ENCODE data around the gene RUSC1.
"Not testable (repeated sequence)": the region's sequence is repeated elsewhere in the genome, so short reads cannot be mapped to it uniquely, and the experiment has no call there.

Gene RUSC1

GRCh38 chr1:155282488-155283091 is 38.1 kb upstream of the RUSC1 start:
- no peak overlapping the region for H3K9ac ChIP-seq (ENCODE audit: low read length in 2 of 2)
- H3K9me3 ChIP-seq (ENCODE audit: control insufficient read depth in 2 of 2, low read length in 2 of 2): no peaks in the 10 kb centered on the region
- peaks cover 10% of the 10 kb centered on the region for H3K4me1 ChIP-seq (ENCODE audit: control insufficient read depth, insufficient read depth, low read length)
- no peak overlapping the region for H3K27ac ChIP-seq (ENCODE audit: low read length)
- H3K36me3 ChIP-seq (ENCODE audit: control insufficient read depth in 2 of 2, insufficient read depth in 2 of 2, low read length in 2 of 2): no peaks in the 10 kb centered on the region
- no peak overlapping the region for H3K4me3 ChIP-seq (ENCODE audit: low read length in 2 of 2)
- no peaks in the 10 kb centered on the region for H3K27me3 ChIP-seq (ENCODE audit: control insufficient read depth in 1 of 2, insufficient read depth in 2 of 2, low read length in 2 of 2)

GRCh38 chr1:155284476-155284875 is 36.2 kb upstream of the RUSC1 start:
- no peaks in the 10 kb centered on the region for H3K27me3 ChIP-seq (ENCODE audit: control insufficient read depth in 1 of 2, insufficient read depth in 2 of 2, low read length in 2 of 2)
- H3K36me3 ChIP-seq (ENCODE audit: control insufficient read depth in 2 of 2, insufficient read depth in 2 of 2, low read length in 2 of 2): no peaks in the 10 kb centered on the region
- H3K27ac ChIP-seq (ENCODE audit: low read length): no peak overlapping the region
- no peak overlapping the region for H3K9ac ChIP-seq (ENCODE audit: low read length in 2 of 2)
- no peaks in the 10 kb centered on the region for H3K4me1 ChIP-seq (ENCODE audit: control insufficient read depth, insufficient read depth, low read length)
- H3K4me3 ChIP-seq (ENCODE audit: low read length in 2 of 2): no peak overlapping the region
- H3K9me3 ChIP-seq (ENCODE audit: control insufficient read depth in 2 of 2, low read length in 2 of 2): no peaks in the 10 kb centered on the region

DNA sequence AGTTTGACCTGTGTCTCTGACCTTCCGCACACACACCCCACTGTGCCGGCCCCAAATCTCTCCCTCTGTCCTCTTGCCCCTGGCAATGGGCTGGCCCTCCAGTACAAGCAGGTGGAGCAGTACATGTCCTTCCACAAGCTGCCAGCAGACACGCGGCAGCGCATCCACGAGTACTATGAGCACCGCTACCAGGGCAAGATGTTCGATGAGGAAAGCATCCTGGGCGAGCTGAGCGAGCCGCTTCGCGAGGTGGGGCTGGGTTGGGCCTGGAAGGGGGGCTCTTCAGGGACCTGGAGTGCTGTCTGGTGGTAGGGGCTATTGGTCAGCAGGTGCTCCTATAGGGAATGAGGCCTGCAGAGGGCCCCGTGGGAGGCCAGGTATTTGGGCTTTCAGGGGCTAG is 35.6 kb upstream of the RUSC1 start:
- Histone ChIP-seq H3K27me3 (ENCODE audit: control insufficient read depth in 1 of 2, insufficient read depth in 2 of 2, low read length in 2 of 2) (no peaks in the 10 kb centered on the region), H3K4me1 (ENCODE audit: control insufficient read depth, insufficient read depth, low read length) (no peaks in the 10 kb centered on the region), H3K4me3 (ENCODE audit: low read length in 2 of 2) (no peak overlapping the region), H3K9me3 (ENCODE audit: control insufficient read depth in 2 of 2, low read length in 2 of 2) (no peaks in the 10 kb centered on the region), H3K27ac (ENCODE audit: low read length) (no peak overlapping the region), H3K9ac (ENCODE audit: low read length in 2 of 2) (no peak overlapping the region), H3K36me3 (ENCODE audit: control insufficient read depth in 2 of 2, insufficient read depth in 2 of 2, low read length in 2 of 2) (no peaks in the 10 kb centered on the region)

- no peaks in the 10 kb centered on the region for H3K9me3 ChIP-seq (ENCODE audit: control insufficient read depth in 2 of 2, low read length in 2 of 2)
- no peak overlapping the region for H3K9ac ChIP-seq (ENCODE audit: low read length in 2 of 2)
- H3K4me3 ChIP-seq (ENCODE audit: low read length in 2 of 2): no peak overlapping the region
- no peaks in the 10 kb centered on the region for H3K27me3 ChIP-seq (ENCODE audit: control insufficient read depth in 1 of 2, insufficient read depth in 2 of 2, low read length in 2 of 2)
- H3K27ac ChIP-seq (ENCODE audit: low read length): no peak overlapping the region
- H3K4me1 ChIP-seq (ENCODE audit: control insufficient read depth, insufficient read depth, low read length): no peaks in the 10 kb centered on the region
- H3K36me3 ChIP-seq (ENCODE audit: control insufficient read depth in 2 of 2, insufficient read depth in 2 of 2, low read length in 2 of 2): no peaks in the 10 kb centered on the region
These were observed 35.1 kb upstream of the RUSC1 start for GRCh38 chr1:155285631-155286044.

GRCh38 chr1:155286544-155286943 is 34.1 kb upstream of the RUSC1 start:
- H3K9ac ChIP-seq (ENCODE audit: low read length in 2 of 2): no peak overlapping the region
- H3K4me1 ChIP-seq (ENCODE audit: control insufficient read depth, insufficient read depth, low read length): no peaks in the 10 kb centered on the region
- H3K27me3 ChIP-seq (ENCODE audit: control insufficient read depth in 1 of 2, insufficient read depth in 2 of 2, low read length in 2 of 2): no peaks in the 10 kb centered on the region
- H3K4me3 ChIP-seq (ENCODE audit: low read length in 2 of 2): no peak overlapping the region
- H3K36me3 ChIP-seq (ENCODE audit: control insufficient read depth in 2 of 2, insufficient read depth in 2 of 2, low read length in 2 of 2): no peaks in the 10 kb centered on the region
- H3K27ac ChIP-seq (ENCODE audit: low read length): no peak overlapping the region
- H3K9me3 ChIP-seq (ENCODE audit: control insufficient read depth in 2 of 2, low read length in 2 of 2): no peaks in the 10 kb centered on the region

DNA sequence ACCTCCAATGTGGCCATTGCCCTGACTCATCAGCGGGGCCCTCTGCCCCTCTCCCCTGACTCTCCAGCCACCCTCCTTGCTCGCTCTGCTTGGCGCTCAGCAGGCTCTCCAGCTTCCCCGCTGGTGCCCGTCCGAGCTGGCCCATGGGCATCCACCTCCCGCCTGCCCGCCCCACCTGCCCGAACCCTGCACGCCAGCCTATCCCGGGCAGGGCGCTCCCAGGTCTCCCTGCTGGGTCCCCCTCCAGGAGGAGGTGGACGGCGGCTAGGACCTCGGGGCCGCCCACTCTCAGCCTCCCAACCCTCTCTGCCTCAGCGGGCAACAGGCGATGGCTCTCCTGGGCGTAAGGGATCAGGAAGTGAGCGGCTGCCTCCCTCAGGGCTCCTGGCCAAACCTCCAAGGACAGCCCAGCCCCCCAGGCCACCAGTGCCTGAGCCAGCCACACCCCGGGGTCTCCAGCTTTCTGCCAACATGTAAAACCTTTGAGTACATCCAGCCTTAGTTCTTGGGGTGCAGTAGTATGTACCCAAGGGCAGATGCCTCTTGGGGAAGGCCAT is 32.6 kb upstream of the RUSC1 start:
- Histone ChIP-seq H3K27ac (ENCODE audit: low read length) (no peak overlapping the region), H3K9ac (ENCODE audit: low read length in 2 of 2) (no peak overlapping the region), H3K4me3 (ENCODE audit: low read length in 2 of 2) (no peak overlapping the region), H3K27me3 (ENCODE audit: control insufficient read depth in 1 of 2, insufficient read depth in 2 of 2, low read length in 2 of 2) (no peaks in the 10 kb centered on the region), H3K9me3 (ENCODE audit: control insufficient read depth in 2 of 2, low read length in 2 of 2) (no peaks in the 10 kb centered on the region), H3K4me1 (ENCODE audit: control insufficient read depth, insufficient read depth, low read length) (no peaks in the 10 kb centered on the region), H3K36me3 (ENCODE audit: control insufficient read depth in 2 of 2, insufficient read depth in 2 of 2, low read length in 2 of 2) (no peaks in the 10 kb centered on the region)

DNA sequence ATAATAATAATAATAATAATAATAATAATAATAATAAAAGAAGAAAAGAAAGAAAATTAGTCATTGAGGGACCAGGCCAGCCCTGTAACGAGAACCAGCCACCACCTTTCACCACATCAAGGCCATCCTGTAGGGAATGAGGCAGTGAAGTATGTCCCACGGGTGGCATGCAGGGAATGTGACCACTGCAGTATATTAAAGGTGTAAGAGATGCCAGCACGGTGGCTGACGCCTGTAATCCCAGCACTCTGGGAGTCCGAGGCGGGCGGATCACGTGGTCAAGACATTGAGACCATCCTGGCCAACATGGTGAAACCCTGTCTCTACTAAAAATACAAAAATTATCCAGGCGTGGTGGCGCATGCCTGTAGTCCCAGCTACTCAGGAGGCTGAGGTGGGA is 29.7 kb upstream of the RUSC1 start:
- H3K27ac ChIP-seq (ENCODE audit: low read length); H3K4me3 ChIP-seq (ENCODE audit: low read length in 2 of 2); H3K4me1 ChIP-seq (ENCODE audit: control insufficient read depth, insufficient read depth, low read length); H3K9ac ChIP-seq (ENCODE audit: low read length in 2 of 2); H3K9me3 ChIP-seq (ENCODE audit: control insufficient read depth in 2 of 2, low read length in 2 of 2); H3K36me3 ChIP-seq (ENCODE audit: control insufficient read depth in 2 of 2, insufficient read depth in 2 of 2, low read length in 2 of 2): not testable (repeated sequence)
- H3K27me3 ChIP-seq (ENCODE audit: control insufficient read depth in 1 of 2, insufficient read depth in 2 of 2, low read length in 2 of 2): peaks cover 18% of the 10 kb centered on the region in 2 donors

GRCh38 chr1:155293086-155293749 is 27.5 kb upstream of the RUSC1 start:
- peaks cover 18 to 27% of the 10 kb centered on the region in 2 donors for H3K27me3 ChIP-seq (ENCODE audit: control insufficient read depth in 1 of 2, insufficient read depth in 2 of 2, low read length in 2 of 2)
- no peak overlapping the region for H3K27ac ChIP-seq (ENCODE audit: low read length)
- no peak overlapping the region for H3K9ac ChIP-seq (ENCODE audit: low read length in 2 of 2)
- no peaks in the 10 kb centered on the region for H3K36me3 ChIP-seq (ENCODE audit: control insufficient read depth in 2 of 2, insufficient read depth in 2 of 2, low read length in 2 of 2)
- no peaks in the 10 kb centered on the region for H3K4me1 ChIP-seq (ENCODE audit: control insufficient read depth, insufficient read depth, low read length)
- H3K9me3 ChIP-seq (ENCODE audit: control insufficient read depth in 2 of 2, low read length in 2 of 2): no peaks in the 10 kb centered on the region
- H3K4me3 ChIP-seq (ENCODE audit: low read length in 2 of 2): no peak overlapping the region

- no peak overlapping the region for H3K4me3 ChIP-seq (ENCODE audit: low read length in 2 of 2)
- H3K27me3 ChIP-seq (ENCODE audit: control insufficient read depth in 1 of 2, insufficient read depth in 2 of 2, low read length in 2 of 2): peaks cover 18 to 27% of the 10 kb centered on the region in 2 donors
- H3K9ac ChIP-seq (ENCODE audit: low read length in 2 of 2): no peak overlapping the region
- H3K4me1 ChIP-seq (ENCODE audit: control insufficient read depth, insufficient read depth, low read length): no peaks in the 10 kb centered on the region
- H3K9me3 ChIP-seq (ENCODE audit: control insufficient read depth in 2 of 2, low read length in 2 of 2): no peaks in the 10 kb centered on the region
- no peak overlapping the region for H3K27ac ChIP-seq (ENCODE audit: low read length)
- H3K36me3 ChIP-seq (ENCODE audit: control insufficient read depth in 2 of 2, insufficient read depth in 2 of 2, low read length in 2 of 2): no peaks in the 10 kb centered on the region
These were observed 26.0 kb upstream of the RUSC1 start for GRCh38 chr1:155294520-155295182.

DNA sequence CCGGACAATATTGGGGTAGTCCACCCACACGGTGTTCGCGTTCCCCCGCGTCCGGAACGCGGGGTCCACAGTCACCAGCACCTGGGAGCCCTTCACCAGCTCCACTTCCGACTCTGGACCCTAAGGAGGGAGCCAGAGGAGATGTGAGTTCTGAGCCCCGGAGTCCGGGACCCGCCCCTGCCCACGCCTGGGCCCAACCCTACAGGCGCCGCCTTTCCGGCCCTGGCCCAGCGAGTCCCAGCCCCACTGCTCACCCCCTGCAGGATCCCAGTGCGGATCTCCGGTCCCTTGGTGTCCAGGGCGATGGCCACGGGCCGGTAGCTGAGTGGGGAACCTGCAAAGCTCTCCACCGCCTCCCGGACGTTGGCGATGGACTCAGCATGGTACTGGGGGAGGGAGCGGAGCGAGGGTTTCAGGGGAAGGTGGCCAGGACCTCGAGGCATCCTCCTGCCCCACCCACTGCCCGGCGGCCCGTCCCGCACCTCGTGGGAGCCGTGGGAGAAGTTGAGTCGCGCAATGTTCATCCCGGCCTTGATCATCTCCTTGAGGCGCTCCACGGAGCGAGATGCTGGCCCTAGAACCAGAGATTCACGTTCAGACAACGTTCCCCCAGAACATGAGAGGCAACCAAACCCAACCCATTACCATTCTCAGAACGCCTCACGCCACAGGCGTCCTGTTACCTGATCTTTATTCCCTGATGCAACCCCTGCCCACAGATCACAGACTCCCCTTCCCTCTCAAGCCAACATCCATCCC is 25.3 kb upstream of the RUSC1 start:
- peaks cover 18 to 27% of the 10 kb centered on the region in 2 donors for H3K27me3 ChIP-seq (ENCODE audit: control insufficient read depth in 1 of 2, insufficient read depth in 2 of 2, low read length in 2 of 2)

More for the DNA sequence above, 25.3 kb upstream of the RUSC1 start:
- no peaks in the 10 kb centered on the region for H3K36me3 ChIP-seq (ENCODE audit: control insufficient read depth in 2 of 2, insufficient read depth in 2 of 2, low read length in 2 of 2)
- no peak overlapping the region for H3K27ac ChIP-seq (ENCODE audit: low read length)
- no peaks in the 10 kb centered on the region for H3K9me3 ChIP-seq (ENCODE audit: control insufficient read depth in 2 of 2, low read length in 2 of 2)
- no peak overlapping the region for H3K4me3 ChIP-seq (ENCODE audit: low read length in 2 of 2)
- H3K4me1 ChIP-seq (ENCODE audit: control insufficient read depth, insufficient read depth, low read length): no peaks in the 10 kb centered on the region
- H3K9ac ChIP-seq (ENCODE audit: low read length in 2 of 2): no peak overlapping the region
